ENCODE measurements around the gene SMO. TPM values are rescaled to one million over a fixed set of nuclear protein-coding genes. Genes with fewer than 3 reads are reported as not detected.

Gene SMO
- total and polyA plus RNA-seq, 4 donors = 2.9 to 16.3 (median 10.7) TPM

DNA sequence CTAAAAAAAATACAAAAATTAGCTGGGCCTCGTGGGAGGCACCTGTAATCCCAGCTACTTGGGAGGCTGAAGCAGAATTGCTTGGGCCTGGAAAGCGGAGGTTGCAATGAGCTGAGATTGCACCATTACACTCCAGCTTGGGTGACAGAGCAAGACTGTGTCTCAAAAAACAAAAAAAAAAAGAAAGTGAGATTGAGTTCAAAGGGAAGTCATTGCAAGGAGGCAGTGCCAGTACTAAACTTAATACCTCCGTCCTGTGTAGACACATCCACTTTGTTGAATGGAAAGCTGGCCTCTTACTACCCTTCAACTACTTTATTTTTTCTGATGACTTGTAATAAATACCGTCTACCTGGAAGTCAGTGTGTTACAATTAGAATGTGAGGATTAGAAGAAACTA is 67.4 kb downstream of the SMO start:
- H3K4me1 ChIP-seq (ENCODE audit: control insufficient read depth in 4 of 4, insufficient read depth in 4 of 4, low read length in 3 of 4) = peaks cover 0 to 3% (median 0%) of the 10 kb centered on the region in 4 donors
- H3K4me3 ChIP-seq (ENCODE audit: low read depth in 1 of 3, low read length in 3 of 3) = no peak overlapping the region
- TF ChIP-seq, protein P1, sequence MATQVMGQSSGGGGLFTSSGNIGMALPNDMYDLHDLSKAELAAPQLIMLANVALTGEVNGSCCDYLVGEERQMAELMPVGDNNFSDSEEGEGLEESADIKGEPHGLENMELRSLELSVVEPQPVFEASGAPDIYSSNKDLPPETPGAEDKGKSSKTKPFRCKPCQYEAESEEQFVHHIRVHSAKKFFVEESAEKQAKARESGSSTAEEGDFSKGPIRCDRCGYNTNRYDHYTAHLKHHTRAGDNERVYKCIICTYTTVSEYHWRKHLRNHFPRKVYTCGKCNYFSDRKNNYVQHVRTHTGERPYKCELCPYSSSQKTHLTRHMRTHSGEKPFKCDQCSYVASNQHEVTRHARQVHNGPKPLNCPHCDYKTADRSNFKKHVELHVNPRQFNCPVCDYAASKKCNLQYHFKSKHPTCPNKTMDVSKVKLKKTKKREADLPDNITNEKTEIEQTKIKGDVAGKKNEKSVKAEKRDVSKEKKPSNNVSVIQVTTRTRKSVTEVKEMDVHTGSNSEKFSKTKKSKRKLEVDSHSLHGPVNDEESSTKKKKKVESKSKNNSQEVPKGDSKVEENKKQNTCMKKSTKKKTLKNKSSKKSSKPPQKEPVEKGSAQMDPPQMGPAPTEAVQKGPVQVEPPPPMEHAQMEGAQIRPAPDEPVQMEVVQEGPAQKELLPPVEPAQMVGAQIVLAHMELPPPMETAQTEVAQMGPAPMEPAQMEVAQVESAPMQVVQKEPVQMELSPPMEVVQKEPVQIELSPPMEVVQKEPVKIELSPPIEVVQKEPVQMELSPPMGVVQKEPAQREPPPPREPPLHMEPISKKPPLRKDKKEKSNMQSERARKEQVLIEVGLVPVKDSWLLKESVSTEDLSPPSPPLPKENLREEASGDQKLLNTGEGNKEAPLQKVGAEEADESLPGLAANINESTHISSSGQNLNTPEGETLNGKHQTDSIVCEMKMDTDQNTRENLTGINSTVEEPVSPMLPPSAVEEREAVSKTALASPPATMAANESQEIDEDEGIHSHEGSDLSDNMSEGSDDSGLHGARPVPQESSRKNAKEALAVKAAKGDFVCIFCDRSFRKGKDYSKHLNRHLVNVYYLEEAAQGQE (IDR thresholded peaks at IDR 0.05) = no peak
- TF ChIP-seq RXRA (IDR thresholded peaks at IDR 0.05) = no peak
- no peak for TF ChIP-seq SP1 (IDR thresholded peaks at IDR 0.05)
- no peak for TF ChIP-seq EGR1 (IDR thresholded peaks at IDR 0.05; ENCODE audit: low read depth in 2 of 2)
- TF ChIP-seq, protein P2, sequence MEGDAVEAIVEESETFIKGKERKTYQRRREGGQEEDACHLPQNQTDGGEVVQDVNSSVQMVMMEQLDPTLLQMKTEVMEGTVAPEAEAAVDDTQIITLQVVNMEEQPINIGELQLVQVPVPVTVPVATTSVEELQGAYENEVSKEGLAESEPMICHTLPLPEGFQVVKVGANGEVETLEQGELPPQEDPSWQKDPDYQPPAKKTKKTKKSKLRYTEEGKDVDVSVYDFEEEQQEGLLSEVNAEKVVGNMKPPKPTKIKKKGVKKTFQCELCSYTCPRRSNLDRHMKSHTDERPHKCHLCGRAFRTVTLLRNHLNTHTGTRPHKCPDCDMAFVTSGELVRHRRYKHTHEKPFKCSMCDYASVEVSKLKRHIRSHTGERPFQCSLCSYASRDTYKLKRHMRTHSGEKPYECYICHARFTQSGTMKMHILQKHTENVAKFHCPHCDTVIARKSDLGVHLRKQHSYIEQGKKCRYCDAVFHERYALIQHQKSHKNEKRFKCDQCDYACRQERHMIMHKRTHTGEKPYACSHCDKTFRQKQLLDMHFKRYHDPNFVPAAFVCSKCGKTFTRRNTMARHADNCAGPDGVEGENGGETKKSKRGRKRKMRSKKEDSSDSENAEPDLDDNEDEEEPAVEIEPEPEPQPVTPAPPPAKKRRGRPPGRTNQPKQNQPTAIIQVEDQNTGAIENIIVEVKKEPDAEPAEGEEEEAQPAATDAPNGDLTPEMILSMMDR (IDR thresholded peaks at IDR 0.05; ENCODE audit: low read depth, low read length, missing input control) = no peak
- no peak for TF ChIP-seq RAD21 (IDR thresholded peaks at IDR 0.05)
- TF ChIP-seq FOXA1 (IDR thresholded peaks at IDR 0.05) = no peak
- TF ChIP-seq, protein P3, sequence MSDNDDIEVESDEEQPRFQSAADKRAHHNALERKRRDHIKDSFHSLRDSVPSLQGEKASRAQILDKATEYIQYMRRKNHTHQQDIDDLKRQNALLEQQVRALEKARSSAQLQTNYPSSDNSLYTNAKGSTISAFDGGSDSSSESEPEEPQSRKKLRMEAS (IDR thresholded peaks at IDR 0.05) = no peak
- TF ChIP-seq HNF4G (IDR thresholded peaks at IDR 0.05) = no peak
- no peak for TF ChIP-seq FOXA2 (IDR thresholded peaks at IDR 0.05)
- TF ChIP-seq HNF4A (conservative IDR thresholded peaks at IDR 0.05) = no peak
- TF ChIP-seq, protein P4, sequence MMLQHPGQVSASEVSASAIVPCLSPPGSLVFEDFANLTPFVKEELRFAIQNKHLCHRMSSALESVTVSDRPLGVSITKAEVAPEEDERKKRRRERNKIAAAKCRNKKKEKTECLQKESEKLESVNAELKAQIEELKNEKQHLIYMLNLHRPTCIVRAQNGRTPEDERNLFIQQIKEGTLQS (IDR thresholded peaks at IDR 0.05) = no peak
- TF ChIP-seq YY1 (IDR thresholded peaks at IDR 0.05) = no peak
- no peaks in the 10 kb centered on the region for H3K9me3 ChIP-seq (ENCODE audit: control insufficient read depth in 4 of 4, low read length in 3 of 4)
- WGBS = 97% methylated on average over 4 of the region's 4 CpGs
- no peaks in the 10 kb centered on the region for H3K36me3 ChIP-seq (ENCODE audit: control insufficient read depth in 4 of 4, insufficient read depth in 3 of 4, low read depth in 1 of 4, low read length in 3 of 4)
- no peak for DNase-seq (ENCODE audit: low spot score)
- H3K27me3 ChIP-seq (ENCODE audit: control insufficient read depth in 4 of 4, insufficient read depth in 4 of 4, low read length in 3 of 4) = no peaks in the 10 kb centered on the region
- H3K27ac ChIP-seq (ENCODE audit: low read depth in 1 of 2, low read length in 2 of 2) = no peak overlapping the region
- no peak overlapping the region for H3K9ac ChIP-seq (ENCODE audit: low read depth in 1 of 2, low read length in 2 of 2)

DNA sequence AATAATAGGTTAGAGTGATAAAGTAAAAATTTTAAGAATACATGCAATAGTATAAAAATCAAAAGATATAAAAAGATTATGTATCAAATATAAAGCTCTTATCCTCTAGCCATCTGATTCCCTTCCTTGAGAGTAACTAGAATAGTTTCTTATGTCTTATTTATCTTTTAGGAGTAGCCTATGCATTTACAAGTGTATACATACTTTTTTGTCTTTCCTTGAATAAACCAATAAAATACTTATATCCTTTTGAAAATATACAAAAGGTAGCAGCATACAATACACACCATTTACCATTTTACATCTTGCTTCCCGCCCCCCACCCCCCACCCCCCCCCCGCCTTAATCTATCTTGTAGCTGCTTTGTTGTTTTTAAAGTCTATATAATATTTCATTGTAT is 67.8 kb downstream of the SMO start:
- TF ChIP-seq, protein P4 (IDR thresholded peaks at IDR 0.05) = no peak
- TF ChIP-seq EGR1 (IDR thresholded peaks at IDR 0.05; ENCODE audit: low read depth in 2 of 2) = no peak
- no peak for TF ChIP-seq FOXA2 (IDR thresholded peaks at IDR 0.05)
- no peak for TF ChIP-seq JUND (IDR thresholded peaks at IDR 0.05)
- no peak for TF ChIP-seq TAF1 (conservative IDR thresholded peaks at IDR 0.05)
- TF ChIP-seq, protein P5, sequence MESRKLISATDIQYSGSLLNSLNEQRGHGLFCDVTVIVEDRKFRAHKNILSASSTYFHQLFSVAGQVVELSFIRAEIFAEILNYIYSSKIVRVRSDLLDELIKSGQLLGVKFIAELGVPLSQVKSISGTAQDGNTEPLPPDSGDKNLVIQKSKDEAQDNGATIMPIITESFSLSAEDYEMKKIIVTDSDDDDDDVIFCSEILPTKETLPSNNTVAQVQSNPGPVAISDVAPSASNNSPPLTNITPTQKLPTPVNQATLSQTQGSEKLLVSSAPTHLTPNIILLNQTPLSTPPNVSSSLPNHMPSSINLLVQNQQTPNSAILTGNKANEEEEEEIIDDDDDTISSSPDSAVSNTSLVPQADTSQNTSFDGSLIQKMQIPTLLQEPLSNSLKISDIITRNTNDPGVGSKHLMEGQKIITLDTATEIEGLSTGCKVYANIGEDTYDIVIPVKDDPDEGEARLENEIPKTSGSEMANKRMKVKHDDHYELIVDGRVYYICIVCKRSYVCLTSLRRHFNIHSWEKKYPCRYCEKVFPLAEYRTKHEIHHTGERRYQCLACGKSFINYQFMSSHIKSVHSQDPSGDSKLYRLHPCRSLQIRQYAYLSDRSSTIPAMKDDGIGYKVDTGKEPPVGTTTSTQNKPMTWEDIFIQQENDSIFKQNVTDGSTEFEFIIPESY (IDR thresholded peaks at IDR 0.05) = no peak
- no peak for TF ChIP-seq GABPA (IDR thresholded peaks at IDR 0.05 in 1 of 2, conservative IDR thresholded peaks at IDR 0.05 in 1 of 2)
- no peak for TF ChIP-seq HNF4G (IDR thresholded peaks at IDR 0.05)
- no peak for TF ChIP-seq SP1 (IDR thresholded peaks at IDR 0.05)
- TF ChIP-seq YY1 (IDR thresholded peaks at IDR 0.05) = no peak
- TF ChIP-seq HNF4A (conservative IDR thresholded peaks at IDR 0.05) = no peak
- TF ChIP-seq RXRA (IDR thresholded peaks at IDR 0.05) = no peak
- TF ChIP-seq RAD21 (IDR thresholded peaks at IDR 0.05) = no peak
- no peak for TF ChIP-seq FOXA1 (IDR thresholded peaks at IDR 0.05)
- TF ChIP-seq, protein P3 (IDR thresholded peaks at IDR 0.05) = no peak
- TF ChIP-seq, protein P1 (IDR thresholded peaks at IDR 0.05) = no peak
- Histone ChIP-seq H3K9ac (ENCODE audit: low read depth in 1 of 2, low read length in 2 of 2) (no peak overlapping the region), H3K4me3 (ENCODE audit: low read depth in 1 of 3, low read length in 3 of 3) (no peak overlapping the region), H3K27ac (ENCODE audit: low read depth in 1 of 2, low read length in 2 of 2) (no peak overlapping the region), H3K4me1 (ENCODE audit: control insufficient read depth in 4 of 4, insufficient read depth in 4 of 4, low read length in 3 of 4) (peaks cover 0 to 3% (median 0%) of the 10 kb centered on the region in 4 donors), H3K27me3 (ENCODE audit: control insufficient read depth in 4 of 4, insufficient read depth in 4 of 4, low read length in 3 of 4) (no peaks in the 10 kb centered on the region), H3K9me3 (ENCODE audit: control insufficient read depth in 4 of 4, low read length in 3 of 4) (no peaks in the 10 kb centered on the region), H3K36me3 (ENCODE audit: control insufficient read depth in 4 of 4, insufficient read depth in 3 of 4, low read depth in 1 of 4, low read length in 3 of 4) (no peaks in the 10 kb centered on the region)
- whole genome bisulfite sequencing = 91% methylated on average over 2 of the region's 2 CpGs
- no peak for DNase-seq (ENCODE audit: low spot score)

Data from liver (tissue), 9 donors.